ENCODE results near the gene METRNL. TPM values are rescaled to one million over a fixed set of nuclear protein-coding genes. Genes with fewer than 3 reads are reported as not detected.
"Not testable (repeated sequence)": the region's sequence is repeated elsewhere in the genome, so short reads cannot be mapped to it uniquely, and the experiment has no call there.

The METRNL gene
- total RNA-seq, 1 experiment from 2014 or later = 37.6 TPM

- DNase-seq (ENCODE audit: low read depth) = no peak
These were observed 42.8 kb downstream of the METRNL start for GRCh38 chr17:83121921-83122820.

- no peak for DNase-seq (ENCODE audit: low read depth)
These were observed 43.4 kb downstream of the METRNL start for GRCh38 chr17:83122834-83123233.

GRCh38 chr17:83123896-83124801 lies 44.7 kb downstream of the METRNL start:
- no peak for DNase-seq (ENCODE audit: low read depth)

GRCh38 chr17:83124871-83125514 lies 45.6 kb downstream of the METRNL start:
- no peak for DNase-seq (ENCODE audit: low read depth)

- no peak for DNase-seq (ENCODE audit: low read depth)
These were observed 46.3 kb downstream of the METRNL start for GRCh38 chr17:83125515-83126274.

GRCh38 chr17:83126275-83126811 lies 46.9 kb downstream of the METRNL start:
- DNase-seq (ENCODE audit: low read depth) = no peak

GRCh38 chr17:83127431-83128160 lies 48.2 kb downstream of the METRNL start:
- DNase-seq (ENCODE audit: low read depth) = no peak

- DNase-seq (ENCODE audit: low read depth) = no peak
These were observed 49.2 kb downstream of the METRNL start for GRCh38 chr17:83128306-83129240.

- no peak for DNase-seq (ENCODE audit: low read depth)
These were observed 50.3 kb downstream of the METRNL start for GRCh38 chr17:83129676-83130075.

GRCh38 chr17:83131401-83132011 lies 52.1 kb downstream of the METRNL start:
- DNase-seq (ENCODE audit: low read depth) = no peak

- no peak for DNase-seq (ENCODE audit: low read depth)
These were observed 53.1 kb downstream of the METRNL start for GRCh38 chr17:83132251-83133081.

- DNase-seq (ENCODE audit: low read depth) = peak; percentile 79
These were observed 54.1 kb downstream of the METRNL start for GRCh38 chr17:83133302-83134121.

- DNase-seq (ENCODE audit: low read depth) = not testable (repeated sequence)
These were observed 55.0 kb downstream of the METRNL start for GRCh38 chr17:83134456-83134855.

- DNase-seq (ENCODE audit: low read depth) = no peak
These were observed 56.3 kb downstream of the METRNL start for GRCh38 chr17:83135692-83136091.

GRCh38 chr17:83136156-83136555 lies 56.7 kb downstream of the METRNL start:
- no peak for DNase-seq (ENCODE audit: low read depth)

- DNase-seq (ENCODE audit: low read depth) = no peak
These were observed 57.5 kb downstream of the METRNL start for GRCh38 chr17:83136931-83137330.

- no peak for DNase-seq (ENCODE audit: low read depth)
These were observed 58.1 kb downstream of the METRNL start for GRCh38 chr17:83137523-83137922.

All from M059J (cell line).